H1 (cell line): ENCODE results near the gene VWA2. TPM values are rescaled to one million over a fixed set of nuclear protein-coding genes. Genes with fewer than 3 reads are reported as not detected.

ENCODE experiments used
- BACH1 ChIP-seq: IDR thresholded peaks from 2 replicates; pipeline ENCODE4 v1.6.1; 2012; ENCODE audit warnings: low read length, improper control_type of control experiment
- BRCA1 ChIP-seq: IDR thresholded peaks from 2 replicates; pipeline ENCODE4 v1.6.1; 2012; ENCODE audit warnings: low read depth, low read length, improper control_type of control experiment
- CHD7 ChIP-seq: fragments of 300-600 bp; sonication (generic); IDR thresholded peaks from 2 replicates; pipeline ENCODE4 v1.7.1; 2012; ENCODE audit warnings: low read length, moderate library complexity, mild to moderate bottlenecking, inconsistent platforms; ENCODE audit not compliant: insufficient replicate concordance
- CTCF ChIP-seq, 3 experiments: IDR thresholded peaks; 1 replicate in 2 of 3; 2 replicates in 1 of 3; pipeline versions ENCODE4 v1.5.1 to v1.6.1; 2011; ENCODE audit warnings: low read length in 3 of 3, mild to moderate bottlenecking in 3 of 3, inconsistent platforms in 2 of 3, low read depth in 1 of 3, moderate library complexity in 1 of 3; ENCODE audit not compliant: insufficient read depth in 1 of 3; ENCODE audit errors: control extremely low read depth in 1 of 3
- GTF2F1 ChIP-seq: IDR thresholded peaks from 2 replicates; pipeline ENCODE4 v1.6.1; 2012; ENCODE audit warnings: low read depth, low read length, improper control_type of control experiment, borderline replicate concordance
- RXRA ChIP-seq: IDR thresholded peaks from 2 replicates; pipeline ENCODE4 v1.6.1; 2011; ENCODE audit warnings: low read depth, mild to moderate bottlenecking, low read length, moderate library complexity; ENCODE audit not compliant: insufficient read depth
- SIRT6 ChIP-seq: IDR thresholded peaks from one replicate; pipeline ENCODE4 v1.7.1; 2012; ENCODE audit warnings: low read length, inconsistent platforms
- SIX5 ChIP-seq: IDR thresholded peaks from 2 replicates; pipeline ENCODE4 v1.6.1; 2011; ENCODE audit warnings: mild to moderate bottlenecking, low read depth, low read length
- polyA plus RNA-seq, 7 experiments: library from polyadenylated mRNA; depleted of rRNA in 3 of 7; stranded (reverse) in 5 of 7; unstranded in 2 of 7; fragments of >200 nt in 5 of 7; fragments of 200-250 nt in 2 of 7; gene quantifications; 1 replicate in 5 of 7; 2 replicates in 1 of 7; 4 replicates in 1 of 7; pipeline versions ENCODE4 v1.2.1 to v1.2.3, GENCODE V29; 2011 to 2013; ENCODE audit warnings: missing spikeins in 2 of 7, mixed read lengths in 2 of 7
- total RNA-seq: library from RNA; stranded (reverse); fragmentation: NEBNext Ultra II Directional; extraction: Animal tissue kit (Norgen Biotek cat#: 25700); gene quantifications from 2 replicates; pipeline ENCODE4 v1.2.1, GENCODE V29; 2021

Gene VWA2
- total and polyA plus RNA-seq, 2 of the 8 experiments (the other 6 are each of a cell fraction or from before 2014, with no cell fraction given) = 2.8 to 2.9 TPM

DNA sequence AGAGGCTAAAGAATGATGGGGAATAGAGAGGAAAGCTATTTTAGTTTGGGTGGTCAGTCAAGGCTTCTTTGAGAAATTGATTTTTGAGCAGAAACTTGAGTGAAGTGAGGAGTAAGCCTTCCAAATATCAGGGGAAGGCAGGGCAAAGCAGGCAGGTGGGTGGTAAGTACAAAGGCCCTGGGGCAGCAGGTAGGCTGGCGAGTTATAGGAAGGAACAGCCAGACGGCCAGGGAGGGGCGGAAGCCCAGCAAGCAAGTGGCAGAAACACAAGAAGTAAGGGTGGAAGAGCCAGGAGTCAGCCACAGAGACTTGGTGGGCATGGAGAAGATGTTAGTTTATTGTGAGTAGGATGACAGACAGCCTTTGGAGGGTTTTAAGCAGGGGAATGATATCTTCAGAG, 34.9 kb downstream of the VWA2 start (continued):
- no peak for TF ChIP-seq CHD7
- TF ChIP-seq CTCF (IDR thresholded peaks at IDR 0.05; ENCODE audit: control extremely low read depth in 1 of 3, insufficient read depth in 1 of 3, low read depth in 1 of 3, low read length in 3 of 3) = no peak
- no peak for TF ChIP-seq GTF2F1
- no peak for TF ChIP-seq SIX5
- TF ChIP-seq BACH1 = no peak
- TF ChIP-seq RXRA = no peak
- no peak for TF ChIP-seq BRCA1
- no peak for TF ChIP-seq SIRT6
